ENCODE measurements around the gene KCNC4. TPM values are rescaled to one million over a fixed set of nuclear protein-coding genes. Genes with fewer than 3 reads are reported as not detected.
A peak's percentile ranks its signal among the peaks of the same experiment; 100 is the strongest.

Gene KCNC4
- total RNA-seq, 3 donors from 2014 or later = 4.9 to 12.8 (median 8.0) TPM

- no peak for TF ChIP-seq CTCF (IDR thresholded peaks at IDR 0.05)
- ATAC-seq = peak; percentile 52
- Histone ChIP-seq H3K36me3 (ENCODE audit: low read depth) (no peaks in the 10 kb centered on the region), H3K4me3 (no peak overlapping the region), H3K4me1 (ENCODE audit: low read depth) (no peaks in the 10 kb centered on the region), H3K9me3 (no peaks in the 10 kb centered on the region)
- intact Hi-C loops (cut with DNase I, micrococcal nuclease) = no loop called here
- no peak for DNase-seq
Measured at GRCh38 chr1:110225212-110225611, 15.1 kb downstream of the KCNC4 start.

GRCh38 chr1:110225756-110226404 is 15.8 kb downstream of the KCNC4 start:
- Histone ChIP-seq H3K4me1 (ENCODE audit: low read depth) (no peaks in the 10 kb centered on the region), H3K9me3 (no peaks in the 10 kb centered on the region), H3K36me3 (ENCODE audit: low read depth) (no peaks in the 10 kb centered on the region), H3K4me3 (no peak overlapping the region)
- no peak for ATAC-seq
- TF ChIP-seq CTCF (IDR thresholded peaks at IDR 0.05) = no peak
- intact Hi-C loops (cut with DNase I, micrococcal nuclease) = no loop called here
- no peak for DNase-seq

DNA sequence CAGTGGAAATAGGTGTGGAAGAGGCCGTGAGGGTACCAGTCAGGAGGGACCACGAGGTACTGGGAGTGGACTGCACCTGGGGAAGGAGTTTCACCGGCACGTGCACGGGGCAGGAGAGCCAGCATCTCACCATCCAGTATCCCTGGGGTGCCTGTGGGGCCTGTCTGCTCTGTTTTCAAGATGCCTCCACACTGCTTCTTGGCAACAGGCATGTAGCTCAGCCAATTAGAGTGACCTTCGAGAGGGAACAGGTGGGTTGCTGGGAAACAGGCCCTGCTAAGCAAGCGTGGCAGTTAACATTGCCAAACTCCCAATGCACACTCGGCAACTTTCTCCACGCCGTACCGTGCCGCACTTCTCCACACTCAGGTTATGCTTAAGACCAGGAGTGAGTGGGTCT is 17.7 kb downstream of the KCNC4 start:
- TF ChIP-seq CTCF (IDR thresholded peaks at IDR 0.05) = no peak
- ATAC-seq (no peak), DNase-seq (no peak)
- Histone ChIP-seq H3K9me3 (no peaks in the 10 kb centered on the region), H3K4me1 (ENCODE audit: low read depth) (no peaks in the 10 kb centered on the region), H3K36me3 (ENCODE audit: low read depth) (no peaks in the 10 kb centered on the region), H3K4me3 (no peak overlapping the region)
- intact Hi-C loops (cut with DNase I, micrococcal nuclease) = no loop called here

- TF ChIP-seq CTCF (IDR thresholded peaks at IDR 0.05) = no peak
- H3K4me1 ChIP-seq (ENCODE audit: low read depth) = no peaks in the 10 kb centered on the region
- intact Hi-C loops (cut with DNase I, micrococcal nuclease) = no loop called here
- no peak overlapping the region for H3K4me3 ChIP-seq
- no peak for ATAC-seq
- H3K36me3 ChIP-seq (ENCODE audit: low read depth) = no peaks in the 10 kb centered on the region
- DNase-seq = no peak
- H3K9me3 ChIP-seq = no peaks in the 10 kb centered on the region
Measured at GRCh38 chr1:110228381-110228780, 18.3 kb downstream of the KCNC4 start.

GRCh38 chr1:110228869-110229268 is 18.8 kb downstream of the KCNC4 start:
- no peak overlapping the region for H3K4me3 ChIP-seq
- intact Hi-C loops (cut with DNase I, micrococcal nuclease) = no loop called here
- no peaks in the 10 kb centered on the region for H3K36me3 ChIP-seq (ENCODE audit: low read depth)
- ATAC-seq (no peak), DNase-seq (no peak)
- no peaks in the 10 kb centered on the region for H3K4me1 ChIP-seq (ENCODE audit: low read depth)
- TF ChIP-seq CTCF (IDR thresholded peaks at IDR 0.05) = no peak
- no peaks in the 10 kb centered on the region for H3K9me3 ChIP-seq

Measured in mucosa of descending colon (tissue), 3 donors.